ENCODE data around the gene RPL22L1.
"Not testable (repeated sequence)": the region's sequence is repeated elsewhere in the genome, so short reads cannot be mapped to it uniquely, and the experiment has no call there.

RPL22L1 gene

DNA sequence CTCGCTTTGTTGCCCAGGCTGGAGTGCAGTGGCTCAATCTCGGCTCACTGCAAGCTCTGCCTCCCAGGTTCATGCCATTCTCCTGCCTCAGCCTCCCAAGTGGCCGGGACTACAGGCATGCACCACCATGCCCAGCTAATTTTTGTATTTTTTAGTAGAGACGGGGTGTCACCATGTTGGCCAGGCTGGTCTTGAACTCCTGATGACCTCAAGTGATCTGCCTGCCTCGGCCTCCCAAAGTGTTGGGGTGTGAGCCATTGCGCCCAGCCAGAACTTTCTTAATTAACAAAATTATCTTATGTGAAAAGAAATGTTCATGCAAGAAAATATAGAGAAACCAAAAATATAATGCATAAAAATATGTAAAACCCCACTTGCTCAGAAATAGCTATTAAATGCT, 7.3 kb upstream of the RPL22L1 start:
- not testable (repeated sequence) for DNase-seq (ENCODE audit: low read depth)

DNA sequence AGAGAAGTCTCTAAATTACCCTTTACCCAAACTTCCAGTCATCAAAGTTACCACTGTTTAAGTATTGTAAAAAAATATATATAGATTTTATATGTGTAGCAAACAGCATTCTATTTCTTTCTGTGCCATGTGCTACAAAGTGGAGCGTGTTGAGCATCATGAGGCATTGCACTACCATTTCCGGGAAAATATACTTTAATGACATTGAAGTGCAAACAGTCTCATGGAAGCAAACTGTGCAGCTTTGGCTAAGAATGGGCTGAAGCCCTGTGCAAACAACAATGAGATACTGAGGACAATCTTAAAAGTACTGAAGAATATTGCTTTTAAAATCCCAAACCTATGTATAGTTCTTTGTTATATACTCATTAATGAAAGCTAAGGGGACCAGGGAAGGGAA, 6.5 kb upstream of the RPL22L1 start:
- DNase-seq (ENCODE audit: low read depth), result no peak

- DNase-seq (ENCODE audit: low read depth), result no peak
These were observed 780 bp downstream of the RPL22L1 start for GRCh38 chr3:170869239-170869590.

DNA sequence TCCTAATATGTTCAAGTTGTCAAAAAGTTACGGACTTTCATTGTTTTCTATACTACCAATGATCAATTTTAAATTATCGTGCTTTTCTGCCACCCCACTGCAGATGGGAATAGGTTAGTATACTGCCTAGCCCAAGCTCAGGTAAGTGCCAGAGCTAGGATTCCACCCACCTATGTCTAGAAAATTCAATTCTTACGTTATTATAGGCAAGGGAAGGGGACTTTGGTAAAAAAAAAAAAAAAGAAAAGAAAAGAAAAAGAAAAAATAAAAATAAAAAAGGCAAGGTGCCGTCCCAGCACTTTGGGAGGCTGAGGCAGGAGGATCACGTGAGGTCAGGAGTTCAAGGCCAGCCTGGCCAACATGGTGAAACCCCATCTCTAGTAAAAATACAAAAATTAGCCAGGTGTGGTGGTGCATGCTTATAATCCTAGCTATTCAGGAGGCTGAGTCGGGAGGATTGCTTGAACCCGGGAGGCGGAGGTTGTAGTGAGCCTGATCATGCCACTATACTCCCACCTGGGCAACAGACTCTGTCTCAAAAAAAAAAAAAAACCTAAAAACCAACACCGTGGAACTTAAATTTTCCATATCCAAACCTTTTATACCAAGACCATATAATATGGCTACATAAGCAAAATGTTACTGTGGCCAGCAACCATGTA, 1.3 kb downstream of the RPL22L1 start:
- DNase-seq (ENCODE audit: low read depth), result no peak

DNA sequence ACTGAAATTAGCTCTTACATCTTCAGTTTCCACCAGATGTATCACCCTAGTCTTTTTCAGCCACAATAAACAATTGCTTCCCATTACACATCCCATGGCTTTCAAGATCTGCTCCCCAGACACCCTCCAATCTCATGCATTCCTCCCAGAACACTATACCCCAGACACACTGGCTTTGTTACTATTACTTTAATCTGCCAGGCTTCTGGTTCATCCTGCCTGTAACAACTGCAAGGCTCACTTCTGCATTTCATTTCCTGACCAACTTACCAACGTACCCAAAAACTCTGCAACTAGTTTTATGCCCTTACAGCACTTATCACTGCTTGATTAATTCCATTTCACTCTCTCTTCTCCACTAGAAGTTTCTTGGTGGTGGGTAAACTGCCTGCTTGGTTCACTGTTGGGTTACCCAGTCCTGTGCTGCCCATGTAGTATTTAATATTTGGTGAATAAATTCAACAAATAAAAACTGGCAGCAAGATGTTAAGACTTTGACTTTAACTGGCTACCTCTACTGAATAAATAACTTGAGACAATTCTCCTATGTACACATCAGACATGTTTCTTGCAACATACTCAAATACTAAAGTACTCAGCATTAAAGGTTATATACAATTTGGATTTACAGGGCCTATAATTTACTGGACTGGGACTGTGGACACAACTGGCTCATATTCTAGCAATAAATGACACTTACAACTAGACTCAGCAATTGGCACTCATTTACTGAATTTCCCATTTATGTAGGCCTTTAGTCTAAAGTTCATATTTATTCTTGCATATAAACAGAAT, 2.7 kb downstream of the RPL22L1 start:
- DNase-seq (ENCODE audit: low read depth), result no peak

GRCh38 chr3:170866499-170866898, 3.5 kb downstream of the RPL22L1 start:
- DNase-seq (ENCODE audit: low read depth), result no peak

DNA sequence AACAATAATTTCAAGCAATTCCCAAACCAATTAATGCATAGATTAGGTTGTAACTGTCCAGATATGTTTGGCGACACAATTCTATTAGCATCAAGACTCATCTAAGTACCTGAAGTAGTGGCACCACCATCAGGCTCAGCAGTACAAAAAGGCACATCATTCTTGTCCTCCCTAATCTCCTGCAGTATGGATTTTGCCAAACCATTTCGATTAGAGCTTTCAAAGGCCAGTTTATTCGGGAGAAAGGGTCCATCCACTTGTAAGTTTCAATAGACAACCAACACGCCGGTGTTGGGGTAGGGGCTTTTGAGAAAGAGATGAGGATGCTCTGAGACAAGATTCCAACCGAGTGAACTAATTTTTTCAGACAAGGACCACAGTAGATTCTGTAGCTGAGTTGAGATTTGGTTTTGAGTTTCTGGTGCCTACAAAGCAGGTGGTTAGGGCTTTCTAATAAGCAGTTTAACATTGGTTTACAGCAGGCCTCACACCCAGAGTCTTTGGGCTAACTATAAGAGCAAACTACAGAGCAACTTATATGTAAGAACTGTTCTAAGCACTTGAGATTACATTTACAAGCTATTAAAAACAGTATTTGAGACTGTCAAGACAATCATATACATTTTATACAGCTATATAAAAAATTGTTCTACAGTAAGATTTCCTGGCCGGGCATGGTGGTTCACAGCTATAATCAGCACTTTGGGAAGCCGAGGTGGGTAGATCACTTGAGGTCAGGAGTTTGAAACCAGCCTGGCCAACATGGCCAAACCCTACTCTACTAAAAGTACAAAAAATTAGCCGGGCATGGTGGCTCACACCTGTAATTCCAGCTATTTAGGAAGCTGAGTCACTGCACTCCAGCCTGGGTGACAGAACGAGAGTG, 4.5 kb downstream of the RPL22L1 start:
- DNase-seq (ENCODE audit: low read depth), result no peak

GRCh38 chr3:170864525-170865208, 5.3 kb downstream of the RPL22L1 start:
- no peak for DNase-seq (ENCODE audit: low read depth)

DNA sequence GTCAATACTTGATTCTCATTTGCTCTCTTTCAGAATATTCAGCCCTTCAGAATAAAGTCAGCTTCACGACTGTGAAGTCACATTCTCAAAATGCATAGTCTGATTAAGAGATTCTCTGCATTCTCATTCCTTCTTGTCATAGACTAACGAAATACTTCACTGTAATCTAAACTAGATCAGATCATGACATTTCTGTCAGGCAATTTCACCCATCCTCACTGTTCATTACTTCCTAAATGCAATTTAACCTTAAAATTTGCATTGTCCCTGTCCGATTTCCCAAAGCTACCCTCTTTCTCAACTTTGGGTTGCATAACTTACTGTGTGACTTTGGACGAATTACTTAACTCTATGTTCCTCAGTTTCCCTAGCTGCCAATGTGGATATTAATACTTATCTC, 6.2 kb downstream of the RPL22L1 start:
- no peak for DNase-seq (ENCODE audit: low read depth)

DNA sequence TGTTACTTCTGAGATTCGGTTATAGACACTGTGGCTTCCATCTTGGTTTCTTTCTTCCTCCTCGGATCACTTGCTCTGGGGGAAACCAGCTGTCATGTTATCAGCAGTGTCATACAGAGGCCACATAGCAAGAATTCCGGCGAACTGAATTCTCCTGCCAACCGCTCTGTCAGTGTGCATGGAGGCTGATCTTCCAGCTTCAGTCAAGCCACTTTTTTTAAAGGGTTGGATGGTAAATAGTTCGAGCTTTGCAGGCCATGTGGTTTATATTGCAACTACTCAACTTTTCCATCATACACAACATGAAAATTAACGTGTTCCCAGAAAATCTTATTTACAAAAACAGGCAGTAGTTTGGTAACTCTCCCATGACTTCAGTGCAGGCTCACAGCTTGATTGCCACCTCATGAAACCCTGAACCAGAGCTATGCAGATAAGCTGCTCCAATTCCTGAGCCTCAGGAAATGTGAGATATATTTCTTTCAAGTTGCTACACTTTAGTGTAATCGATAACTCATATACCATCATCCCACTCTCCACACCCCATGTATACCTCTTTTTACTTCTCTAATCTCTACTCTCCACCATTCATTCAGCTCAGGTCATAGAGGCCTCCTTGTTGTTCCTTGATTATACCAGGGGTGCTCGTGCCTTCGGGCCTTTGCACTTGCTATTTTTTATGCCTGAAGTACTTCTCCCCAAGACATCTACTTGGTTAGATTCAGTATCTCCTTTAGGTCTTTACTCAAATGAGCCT, 7.2 kb downstream of the RPL22L1 start:
- no peak for DNase-seq (ENCODE audit: low read depth)

DNA sequence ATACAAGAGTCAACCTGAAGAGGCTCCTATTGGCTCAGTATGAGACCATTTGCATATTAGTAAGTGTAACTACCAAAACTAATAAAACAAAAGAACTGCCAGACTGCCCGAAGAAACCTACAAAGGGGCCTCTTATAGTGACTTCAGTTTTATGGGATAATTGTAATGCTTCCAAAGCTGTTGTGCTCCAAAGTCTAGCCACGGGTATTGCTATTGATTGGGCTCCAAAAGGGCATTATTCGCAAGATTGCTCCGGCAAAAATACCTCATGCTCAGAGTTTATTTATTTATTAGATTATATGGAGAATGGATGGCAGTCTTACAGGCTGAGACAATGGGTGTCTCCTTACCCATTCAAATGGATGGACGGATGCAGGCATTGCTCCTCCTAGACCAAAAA, 11.4 kb downstream of the RPL22L1 start:
- no peak for DNase-seq (ENCODE audit: low read depth)

DNA sequence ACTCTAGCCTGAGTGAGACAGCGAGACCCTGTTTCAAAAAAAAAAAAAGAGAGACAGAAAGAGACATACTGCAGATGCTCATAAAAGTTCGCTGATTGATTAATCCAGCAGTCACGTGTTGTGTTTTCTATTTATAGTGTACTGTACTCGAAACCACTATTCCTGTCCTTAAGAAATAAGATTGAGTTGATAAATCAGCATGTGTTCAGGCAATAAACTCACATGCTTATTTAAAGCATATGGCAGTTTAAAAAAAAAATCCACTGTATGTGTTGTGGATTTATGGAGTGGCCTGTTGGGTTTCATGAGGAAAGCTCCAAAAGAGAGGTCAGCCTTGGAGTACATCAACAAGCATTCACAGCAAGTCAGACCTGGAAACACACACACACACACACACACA, 17.7 kb downstream of the RPL22L1 start:
- no peak for DNase-seq (ENCODE audit: low read depth)

GRCh38 chr3:170848292-170848917, 21.6 kb downstream of the RPL22L1 start:
- no peak for DNase-seq (ENCODE audit: low read depth)

GRCh38 chr3:170844377-170844776, 25.6 kb downstream of the RPL22L1 start:
- no peak for DNase-seq (ENCODE audit: low read depth)

GRCh38 chr3:170840291-170840859, 29.6 kb downstream of the RPL22L1 start:
- no peak for DNase-seq (ENCODE audit: low read depth)

GRCh38 chr3:170839518-170840100, 30.4 kb downstream of the RPL22L1 start:
- no peak for DNase-seq (ENCODE audit: low read depth)

GRCh38 chr3:170836491-170836890, 33.5 kb downstream of the RPL22L1 start:
- DNase-seq (ENCODE audit: low read depth), result no peak

GRCh38 chr3:170835336-170835735, 34.7 kb downstream of the RPL22L1 start:
- DNase-seq (ENCODE audit: low read depth), result no peak

GRCh38 chr3:170830580-170830979, 39.4 kb downstream of the RPL22L1 start:
- no peak for DNase-seq (ENCODE audit: low read depth)

GRCh38 chr3:170829546-170830272, 40.3 kb downstream of the RPL22L1 start:
- DNase-seq (ENCODE audit: low read depth), result no peak
